IMR-90 (cell line): ENCODE results near the gene RABGAP1. TPM values are rescaled to one million over a fixed set of nuclear protein-coding genes. Genes with fewer than 3 reads are reported as not detected.

Experiments used
- ATAC-seq: fragments of 200-7000 bp; cut with Tn5 transposase; 2 replicates; pipeline ENCODE4 v1.9.1; 2020; ENCODE audit warnings: low read depth, mild to moderate bottlenecking, moderate library complexity
- BruUV-seq: library from RNA; stranded (reverse); fragments of 400-500 nt; replicated peaks from 2 replicates; lab custom pipeline; 2021; lab: Mats Ljungman, UMichigan
- CTCF ChIA-PET: fragments of 300-600 bp; formaldehyde crosslinking; extraction: SDS; loops from one replicate; lab custom pipeline; 2021; ENCODE audit warnings: antibody characterized with exemption; lab: Yijun Ruan, JAX
- POLR2A ChIA-PET: fragments of 300-600 bp; sonication (Branson Sonifier 250); formaldehyde crosslinking; loops from one replicate; lab custom pipeline; 2022; ENCODE audit warnings: antibody characterized with exemption; ENCODE audit not compliant: unreplicated experiment; lab: Charles Lee
- DNase-seq: peaks from one replicate; pipeline ENCODE4 v3.0.0; 2013
- H2AFZ ChIP-seq: replicated peaks from 2 replicates; pipeline ENCODE3; 2013; ENCODE audit warnings: low read length, mild to moderate bottlenecking; ENCODE audit not compliant: poor library complexity
- H2AK5ac ChIP-seq: 2 replicates; pipeline ENCODE4 v1.6.1; 2013; ENCODE audit warnings: low read depth, low read length, inconsistent platforms
- H2AK9ac ChIP-seq: replicated peaks from 2 replicates; pipeline ENCODE3; 2013; ENCODE audit warnings: mild to moderate bottlenecking, low read depth, low read length, moderate library complexity; ENCODE audit not compliant: poor library complexity
- H2BK120ac ChIP-seq: 2 replicates; pipeline ENCODE4 v1.6.1; 2013; ENCODE audit warnings: low read depth, low read length, inconsistent platforms
- H2BK15ac ChIP-seq: 3 replicates; pipeline ENCODE4 v1.6.1; 2013; ENCODE audit warnings: low read depth, low read length, inconsistent platforms
- H2BK20ac ChIP-seq: 2 replicates; pipeline ENCODE4 v1.6.1; 2013; ENCODE audit warnings: low read depth, mild to moderate bottlenecking, inconsistent platforms, low read length, moderate library complexity
- H2BK5ac ChIP-seq: 2 replicates; pipeline ENCODE4 v1.6.1; 2013; ENCODE audit warnings: mild to moderate bottlenecking, low read depth, low read length, inconsistent platforms; ENCODE audit not compliant: poor library complexity, severe bottlenecking
- H3K14ac ChIP-seq: replicated peaks from 2 replicates; pipeline ENCODE4 v1.6.1; 2013; ENCODE audit warnings: low read depth, low read length, inconsistent platforms
- H3K18ac ChIP-seq: 2 replicates; pipeline ENCODE4 v1.6.1; 2013; ENCODE audit warnings: low read depth, low read length, control low read depth
- H3K23ac ChIP-seq: 2 replicates; pipeline ENCODE4 v1.6.1; 2013; ENCODE audit warnings: low read depth, low read length, inconsistent platforms
- H3K27ac ChIP-seq: 2 replicates; pipeline ENCODE4 v1.5.1; 2013; ENCODE audit warnings: mild to moderate bottlenecking, control low read depth, low read length; ENCODE audit not compliant: insufficient read depth
- H3K27me3 ChIP-seq: 2 replicates; pipeline ENCODE4 v1.6.1; 2013; ENCODE audit warnings: low read length; ENCODE audit not compliant: control insufficient read depth, insufficient read depth
- H3K36me3 ChIP-seq: 2 replicates; pipeline ENCODE4 v1.6.1; 2013; ENCODE audit warnings: low read length, mixed read lengths; ENCODE audit not compliant: control insufficient read depth, insufficient read depth
- H3K4ac ChIP-seq: 2 replicates; pipeline ENCODE4 v1.6.1; 2013; ENCODE audit warnings: low read depth, low read length, inconsistent platforms
- H3K4me1 ChIP-seq: 2 replicates; pipeline ENCODE4 v1.6.1; 2013; ENCODE audit warnings: low read length, mixed read lengths; ENCODE audit not compliant: control insufficient read depth, insufficient read depth
- H3K4me2 ChIP-seq: 2 replicates; pipeline ENCODE4 v1.6.1; 2013; ENCODE audit warnings: low read depth, mild to moderate bottlenecking, control low read depth, low read length, moderate library complexity
- H3K4me3 ChIP-seq: 2 replicates; pipeline ENCODE4 v1.5.1; 2013; ENCODE audit warnings: low read depth, mild to moderate bottlenecking, control low read depth, low read length, moderate library complexity; ENCODE audit not compliant: insufficient read depth
- H3K56ac ChIP-seq: 2 replicates; pipeline ENCODE4 v1.6.1; 2013; ENCODE audit warnings: low read length, inconsistent platforms; ENCODE audit not compliant: insufficient read depth; ENCODE audit errors: extremely low read depth
- H3K79me1 ChIP-seq, 2 experiments: 2 replicates each; pipeline ENCODE4 v1.6.1; 2013; ENCODE audit warnings: low read length in 2 of 2, inconsistent platforms in 1 of 2, low read depth in 1 of 2
- H3K9ac ChIP-seq: 2 replicates; pipeline ENCODE4 v1.6.1; 2013; ENCODE audit warnings: low read depth, low read length, control low read depth
- H3K9me1 ChIP-seq: 2 replicates; pipeline ENCODE4 v1.6.1; 2013; ENCODE audit warnings: low read length, inconsistent platforms; ENCODE audit not compliant: insufficient read depth
- H3K9me3 ChIP-seq: 2 replicates; pipeline ENCODE4 v1.6.1; 2013; ENCODE audit warnings: low read length; ENCODE audit not compliant: control insufficient read depth, insufficient read depth
- H4K20me1 ChIP-seq: 2 replicates; pipeline ENCODE4 v1.6.1; 2013; ENCODE audit warnings: low read length, inconsistent platforms; ENCODE audit not compliant: insufficient read depth
- H4K5ac ChIP-seq: 2 replicates; pipeline ENCODE4 v1.6.1; 2013; ENCODE audit warnings: mild to moderate bottlenecking, low read depth, low read length, control low read depth
- H4K8ac ChIP-seq, 2 experiments: 2 replicates each; pipeline ENCODE4 v1.6.1; 2013; ENCODE audit warnings: low read depth in 2 of 2, low read length in 2 of 2, control low read depth in 1 of 2, inconsistent platforms in 1 of 2
- H4K91ac ChIP-seq: 2 replicates; pipeline ENCODE4 v1.6.1; 2013; ENCODE audit warnings: low read depth, low read length, inconsistent platforms; ENCODE audit not compliant: insufficient read depth
- CEBPB ChIP-seq: IDR thresholded peaks from 2 replicates; pipeline ENCODE4 v1.6.1; 2012; ENCODE audit warnings: low read depth, low read length, improper control_type of control experiment
- ELK1 ChIP-seq: fragments of 150-350 bp; IDR thresholded peaks from 2 replicates; pipeline ENCODE4 v1.6.1; 2016; ENCODE audit warnings: low read depth, mild to moderate bottlenecking, low read length, moderate library complexity, borderline replicate concordance
- MAZ ChIP-seq: IDR thresholded peaks from 2 replicates; pipeline ENCODE4 v1.6.1; 2012; ENCODE audit warnings: low read depth, mild to moderate bottlenecking, low read length, improper control_type of control experiment, moderate library complexity, borderline replicate concordance
- WGBS, 2 experiments: methylation state at CpG; one replicate each; pipeline versions ENCODE4 v1.1.5 to v1.1.7; 2013; ENCODE audit warnings: missing lambda C conversion rate in 2 of 2; ENCODE audit not compliant: insufficient read length in 1 of 2; ENCODE audit errors: extremely low coverage in 2 of 2; 5-methylcytosine and 5-hydroxymethylcytosine counted together
- dilution Hi-C: fragments of 300-500 bp; cut with HindIII; formaldehyde crosslinking; loops from one replicate; pipeline ENCODE4 v1.14.3; 2018; ENCODE audit warnings: low sequenced_read_pairs; ENCODE audit not compliant: unreplicated experiment
- in situ Hi-C: fragments of 300-500 bp; cut with MboI; formaldehyde crosslinking; loops from 3 replicates; pipeline ENCODE4 v1.14.3; 2019; ENCODE audit warnings: low sequenced_read_pairs, inconsistent platforms, mixed read lengths
- intact Hi-C: fragments of 100-400 bp; cut with micrococcal nuclease; formaldehyde crosslinking; loops from 2 replicates; pipeline ENCODE4 v1.10.0; 2022
- polyA plus RNA-seq, 3 experiments: library from polyadenylated mRNA; depleted of rRNA; stranded (reverse); fragments of >200 nt; gene quantifications; 2 replicates each; pipeline ENCODE4 v1.2.3, GENCODE V29; 2012; ENCODE audit warnings: low replicate concordance in 1 of 3
- total RNA-seq: library from RNA; depleted of rRNA; stranded (reverse); fragments of >200 nt; gene quantifications from 2 replicates; pipeline ENCODE4 v1.2.3, GENCODE V29; 2012

RABGAP1 gene
- total and polyA plus RNA-seq, 2 of the 4 experiments (the other 2 are of a cell fraction): 20.0 to 53.9 TPM

GRCh38 chr9:123044586-123044985, 103.8 kb downstream of the RABGAP1 start:
- Histone ChIP-seq H3K56ac (peak overlapping the region; percentile 66; the same call in 1 of the 2 replicates), H3K27ac (peak overlapping the region; percentile 60; the same call in 1 of the 2 replicates), H2BK15ac (peak overlapping the region; percentile 72; the same call in 1 of the 3 replicates), H2BK5ac (peak overlapping the region; percentile 99), H3K36me3 (peaks cover 2% of the 10 kb centered on the region), H3K4me3 (no peak overlapping the region), H2BK20ac (peak overlapping the region; percentile 98), H3K79me1 (peaks cover 12% of the 10 kb centered on the region in 2 experiments), H2AK9ac (no peak overlapping the region), H4K20me1 (no peaks in the 10 kb centered on the region), H4K91ac (peak overlapping the region; percentile 91), H3K9ac (no peak overlapping the region; the same call in 1 of the 2 replicates), H3K4ac (peak overlapping the region; percentile 98; the same call in 1 of the 2 replicates), H3K27me3 (no peaks in the 10 kb centered on the region), H2AFZ (no peak overlapping the region), H4K8ac (peak overlapping the region; percentile 38 to 98), H2BK120ac (peak overlapping the region; percentile 98), H3K14ac (peak overlapping the region; percentile 91), H3K18ac (peak overlapping the region; percentile 59; the same call in 1 of the 2 replicates), H4K5ac (peak overlapping the region; percentile 41; the same call in 1 of the 2 replicates), H3K9me1 (0 out of 2 replicates have a peak, but pooled peaks cover under 1% of the 10 kb centered on the region), H3K23ac (peak overlapping the region; percentile 99; the same call in 1 of the 2 replicates), H3K4me1 (peaks cover 8% of the 10 kb centered on the region), H3K4me2 (no peak overlapping the region), H2AK5ac (peak overlapping the region; percentile 96), H3K9me3 (peaks cover 2% of the 10 kb centered on the region)
- TF ChIP-seq CEBPB (peak; percentile 85), ELK1 (no peak), MAZ (peak; percentile 12; the same call in 1 of the 2 replicates)
- ChIA-PET CTCF (no interaction called here), POLR2A (no interaction called here)
- ATAC-seq: peak; percentile 91
- intact Hi-C loops (no loop called here), dilution Hi-C loops (no loop called here), in situ Hi-C loops (no loop called here)
- 50% methylated on average over 2 of the region's 4 CpGs; no CpG with 5 or more reads in 1 of the 2 experiments for WGBS, 2 experiments
- DNase-seq: peak; percentile 79
- no TSS peak for BruUV-seq
